Limb (tissue), 2 donors: ENCODE data around the gene SIX6.
"Not testable (repeated sequence)": the region's sequence is repeated elsewhere in the genome, so short reads cannot be mapped to it uniquely, and the experiment has no call there.

Experiments
- DNase-seq, 2 donors: peaks; one replicate each; pipeline ENCODE4 v3.0.0-alpha.2; 2016; ENCODE audit errors: extremely low spot score in 2 of 2

Gene SIX6

DNA sequence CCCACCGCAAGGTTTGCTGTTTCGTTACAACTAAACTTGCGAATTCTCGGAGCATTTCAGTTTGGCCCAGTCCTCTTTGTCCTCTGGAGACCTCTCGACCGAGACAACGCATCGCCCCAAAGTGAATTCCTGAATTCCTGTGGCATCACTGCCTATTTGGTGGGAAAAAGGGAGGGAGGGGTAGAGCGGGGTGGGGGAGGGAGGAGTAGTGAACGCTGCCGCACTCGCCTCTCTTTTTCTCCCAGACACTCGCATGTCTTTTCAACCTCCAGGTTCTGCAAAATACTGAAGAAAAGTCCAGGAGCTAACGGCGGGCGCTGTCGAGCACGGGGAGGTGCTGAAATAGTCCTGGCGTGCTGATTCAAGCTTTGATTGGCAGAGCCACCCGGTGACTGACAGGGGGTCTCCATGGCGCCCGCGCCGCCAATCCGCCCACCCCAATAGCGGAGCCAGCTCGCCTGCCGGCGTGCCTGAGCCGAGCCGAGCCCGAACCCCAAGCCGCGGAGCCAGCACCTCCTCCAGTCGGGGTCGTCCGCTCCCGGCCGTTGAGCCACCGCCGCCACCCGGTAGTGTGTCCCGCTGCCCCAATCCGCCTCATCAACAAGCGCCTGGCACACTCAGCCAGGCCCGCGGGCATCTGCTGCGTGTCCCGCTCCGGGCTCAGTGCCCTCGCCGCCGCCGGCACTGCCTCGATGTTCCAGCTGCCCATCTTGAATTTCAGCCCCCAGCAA, at the start of gene SIX6:
Gene SIX6, plus strand, starts transcription at position 440 of the 731 bp plus-strand sequence. Its CDS starts 253 bp downstream, at position 693.
- DNase-seq = peak; percentile 32 to 79

DNA sequence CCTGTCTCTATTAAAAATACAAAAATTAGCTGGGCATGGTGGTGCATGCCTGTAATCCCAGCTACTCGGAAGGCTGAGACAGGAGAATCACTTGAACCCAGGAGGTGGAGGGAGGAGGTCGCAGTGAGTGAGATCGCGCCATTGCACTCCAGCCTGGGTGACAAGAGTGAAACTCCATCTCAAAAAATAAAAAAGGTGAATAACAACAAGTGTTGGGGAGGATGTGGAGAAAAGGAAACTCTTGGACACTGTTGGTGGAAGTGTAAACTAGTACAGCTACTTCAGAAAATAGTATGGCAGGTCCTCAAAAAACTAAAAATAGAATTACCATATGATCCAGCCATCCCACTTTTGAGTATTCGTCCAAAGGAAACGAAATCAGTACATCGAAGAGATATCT, 28.7 kb upstream of the SIX6 start:
- not testable (repeated sequence) for DNase-seq

DNA sequence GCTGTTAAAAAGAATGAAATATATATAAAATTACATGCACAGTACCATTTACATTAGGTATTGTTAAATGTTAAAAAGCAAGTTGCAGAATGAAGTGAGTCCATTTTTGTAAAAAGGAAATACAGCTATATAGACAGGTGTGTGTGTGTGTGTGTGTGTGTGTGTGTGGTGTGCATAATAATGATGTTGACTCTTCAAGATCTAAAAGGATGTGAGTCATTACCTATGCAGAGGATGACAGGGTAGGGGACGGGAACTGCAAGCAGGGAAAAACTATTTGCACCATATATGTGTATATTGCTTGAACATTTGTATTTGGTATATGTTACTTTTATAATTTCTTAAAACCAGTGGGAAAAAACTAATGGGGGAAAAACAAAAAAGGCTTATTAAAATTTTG, 26.2 kb upstream of the SIX6 start:
- no peak for DNase-seq

DNA sequence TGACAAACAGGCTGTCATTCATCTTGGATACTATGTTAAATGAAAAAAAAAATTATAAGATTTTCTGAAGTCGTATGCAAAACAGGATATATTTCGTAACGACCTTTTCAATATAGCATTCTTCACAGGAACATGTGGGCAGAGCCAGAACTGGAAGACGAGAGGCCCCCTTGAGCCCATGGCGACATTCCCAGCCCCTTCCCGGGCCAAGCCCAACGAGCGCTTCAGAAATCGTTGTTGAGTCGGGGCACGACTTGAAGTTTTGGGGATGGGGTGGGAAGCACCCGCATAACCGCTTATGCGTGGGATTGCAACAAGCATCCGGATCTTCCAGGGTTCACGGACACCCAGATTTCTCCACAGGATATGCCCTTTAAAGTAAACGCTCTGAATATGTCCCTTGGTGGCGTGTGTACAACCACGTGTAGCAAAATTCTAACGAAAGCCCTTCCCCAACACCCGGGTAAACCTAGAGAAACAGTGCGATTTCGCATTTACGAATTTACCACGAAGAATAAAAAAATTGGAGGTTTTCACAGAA, 23.8 kb upstream of the SIX6 start:
- peak in 1 of 2 donors; percentile 39 for DNase-seq

DNA sequence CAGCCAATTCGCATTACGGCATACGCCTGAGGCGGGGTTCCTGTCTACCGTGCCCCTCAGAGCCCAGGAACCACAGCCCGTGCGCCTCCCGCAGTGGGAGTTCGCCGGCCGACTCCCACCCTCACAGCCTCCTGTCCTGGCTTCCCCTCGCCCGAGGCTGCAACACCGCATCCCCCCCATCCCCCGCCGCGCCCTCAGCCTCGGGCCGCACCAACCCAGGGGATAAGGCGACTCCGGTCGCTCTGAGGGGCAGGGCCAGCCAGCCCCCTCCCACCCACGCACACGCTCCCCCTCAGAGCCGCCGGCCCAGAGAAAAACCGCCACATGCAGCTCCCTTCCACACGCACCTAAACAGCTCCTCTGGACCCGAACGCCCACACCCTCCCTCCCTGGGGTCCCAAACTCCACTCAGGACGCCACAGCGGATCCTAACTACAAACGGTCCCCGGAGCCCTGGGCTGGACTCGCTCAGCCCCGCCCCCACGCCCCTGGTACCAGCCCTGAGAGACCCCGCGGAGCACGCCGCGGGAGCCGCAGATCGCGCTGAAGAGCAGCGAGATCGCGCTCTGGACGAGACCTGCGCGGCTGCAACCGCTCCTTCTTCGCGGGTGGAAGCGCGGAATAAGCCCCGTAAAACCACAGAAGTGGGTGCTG, 23.2 kb upstream of the SIX6 start, which contains the start of gene C14orf39:
Gene C14orf39, minus strand, starts transcription at position 466 of the 654 bp plus-strand sequence. CDS start 985 bp downstream, outside the sequence.
- DNase-seq = peak; percentile 69 to 91

DNA sequence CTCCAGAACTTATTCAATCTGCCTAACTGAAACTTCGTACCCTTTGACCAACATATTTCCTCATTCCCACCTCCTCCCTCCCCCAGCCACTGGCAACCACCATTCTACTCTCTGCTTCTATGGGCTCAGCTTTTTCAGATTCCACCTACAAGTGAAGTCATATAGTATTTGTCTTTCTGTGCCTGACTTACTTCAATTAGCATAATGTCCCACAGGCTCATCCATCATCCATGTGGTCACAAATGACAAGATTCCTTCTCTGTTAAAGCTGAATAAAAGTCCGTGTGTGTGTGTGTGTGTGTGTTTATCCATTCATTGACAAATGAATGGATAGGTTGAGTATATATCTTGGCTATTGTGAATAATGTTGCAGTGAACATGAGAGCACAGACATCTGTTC, 21.7 kb upstream of the SIX6 start:
- DNase-seq = no peak

DNA sequence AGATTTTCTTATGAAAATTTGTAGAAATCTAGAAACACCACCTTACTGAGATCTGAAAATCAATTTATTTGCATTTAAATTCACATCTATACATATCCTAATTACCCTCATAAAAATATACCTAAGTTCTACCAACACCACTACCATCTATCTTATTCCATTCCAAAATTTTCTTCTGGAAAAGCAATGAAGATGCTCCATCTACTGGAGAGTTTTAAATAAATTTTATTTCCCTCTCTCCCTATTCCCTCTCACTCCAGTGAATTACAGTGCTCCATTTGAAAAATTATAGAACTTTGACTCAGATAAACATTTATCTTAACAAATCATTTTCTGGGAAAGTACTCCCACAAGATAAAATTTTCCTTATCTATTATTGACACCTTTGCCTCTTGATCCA, 20.8 kb upstream of the SIX6 start:
- peak in 1 of 2 donors; percentile 28 for DNase-seq

DNA sequence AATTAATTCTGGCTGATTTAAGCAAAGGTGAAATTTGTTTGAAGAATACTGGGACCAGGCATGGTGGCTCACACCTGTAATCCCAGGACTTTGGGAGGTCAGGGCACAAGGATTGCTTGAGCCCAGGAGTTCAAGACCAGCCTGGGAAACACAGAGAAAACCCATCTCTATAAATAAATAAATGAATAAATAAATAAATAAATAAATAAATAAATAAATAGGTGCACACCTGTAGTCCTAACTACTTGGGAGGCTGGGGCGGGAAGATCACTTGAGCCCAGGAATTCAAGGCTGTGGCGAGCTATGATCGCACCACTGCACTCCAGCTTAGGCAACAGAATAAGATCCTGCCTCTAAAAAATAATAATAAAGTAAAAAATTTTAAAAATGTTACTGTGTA, 18.7 kb upstream of the SIX6 start:
- no peak for DNase-seq

DNA sequence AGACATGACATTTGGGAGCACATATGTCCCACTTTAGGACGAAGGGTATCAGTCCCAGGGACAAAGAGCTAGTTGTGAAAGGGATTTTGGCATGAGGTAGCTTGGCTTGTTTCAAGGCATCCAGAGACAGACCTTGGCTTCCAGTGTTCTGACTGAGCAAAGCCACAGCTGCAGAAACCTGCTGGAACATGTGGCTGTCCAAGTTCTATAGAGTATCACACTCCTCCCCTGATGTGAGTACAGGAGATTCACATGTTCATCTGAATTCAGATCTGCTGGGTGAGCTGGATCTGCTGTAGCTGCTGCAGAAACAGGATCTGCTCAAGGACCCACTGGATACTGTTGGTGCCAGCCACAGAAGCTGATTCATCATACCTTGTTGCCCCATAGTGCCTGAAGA, 13.0 kb upstream of the SIX6 start:
- DNase-seq = no peak

DNA sequence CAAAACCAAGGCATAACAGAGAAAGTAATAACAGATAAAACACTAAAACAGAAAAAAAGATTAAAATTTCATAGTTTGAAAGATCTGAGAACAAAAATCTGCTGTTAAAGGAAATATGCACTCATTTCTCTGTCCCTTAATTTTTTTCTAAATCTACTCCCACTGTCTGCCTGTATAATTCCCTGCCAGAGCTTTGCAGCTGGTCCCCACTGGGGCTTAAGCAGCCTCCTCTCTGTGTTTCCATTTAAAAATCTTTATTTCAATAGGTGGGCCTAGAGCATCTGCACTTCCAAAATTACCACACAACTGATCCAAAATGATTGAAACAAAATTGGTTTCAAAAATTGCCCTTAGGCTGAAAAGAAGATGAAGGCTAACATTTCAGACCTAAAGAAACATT, 6.4 kb upstream of the SIX6 start:
- no peak for DNase-seq

DNA sequence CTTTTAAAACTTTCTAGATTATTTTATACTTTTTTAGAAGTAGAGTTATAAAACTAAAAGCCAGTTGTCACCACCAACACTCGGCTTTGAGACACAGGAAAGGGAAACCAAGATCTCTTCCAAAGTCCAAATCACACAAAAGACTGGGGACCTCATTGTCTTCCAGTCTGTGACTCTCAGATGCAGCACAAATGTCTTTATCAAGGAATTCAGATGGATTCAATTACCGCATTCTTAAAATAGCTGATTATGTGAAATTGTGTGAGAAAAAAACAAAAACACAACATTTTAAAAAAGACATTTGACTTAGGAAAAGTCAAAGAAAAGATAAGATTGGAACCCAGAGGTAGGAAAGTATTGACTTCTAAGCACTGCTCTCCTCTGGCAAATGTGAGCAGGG, 3.5 kb upstream of the SIX6 start:
- DNase-seq = no peak

DNA sequence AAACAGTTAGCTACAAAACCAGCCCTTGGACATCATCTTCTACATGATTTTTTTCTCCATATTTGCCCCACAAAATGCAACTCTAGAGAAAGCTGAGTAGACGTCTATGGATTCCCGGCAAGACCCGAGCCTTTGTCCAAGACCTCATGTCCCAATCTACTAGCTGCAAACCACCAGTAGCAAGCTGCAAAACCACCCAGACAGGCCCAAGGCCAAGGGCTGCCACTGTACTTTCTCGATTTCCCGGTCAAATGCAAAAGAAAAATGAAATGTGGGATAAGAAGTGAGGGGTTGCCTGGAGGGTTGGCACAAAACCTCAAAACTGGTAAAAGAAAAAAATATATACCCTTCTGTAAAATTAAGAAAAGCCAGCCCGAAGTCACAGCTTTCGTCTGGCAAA, 2.9 kb upstream of the SIX6 start:
- peak in 1 of 2 donors; percentile 31 for DNase-seq

DNA sequence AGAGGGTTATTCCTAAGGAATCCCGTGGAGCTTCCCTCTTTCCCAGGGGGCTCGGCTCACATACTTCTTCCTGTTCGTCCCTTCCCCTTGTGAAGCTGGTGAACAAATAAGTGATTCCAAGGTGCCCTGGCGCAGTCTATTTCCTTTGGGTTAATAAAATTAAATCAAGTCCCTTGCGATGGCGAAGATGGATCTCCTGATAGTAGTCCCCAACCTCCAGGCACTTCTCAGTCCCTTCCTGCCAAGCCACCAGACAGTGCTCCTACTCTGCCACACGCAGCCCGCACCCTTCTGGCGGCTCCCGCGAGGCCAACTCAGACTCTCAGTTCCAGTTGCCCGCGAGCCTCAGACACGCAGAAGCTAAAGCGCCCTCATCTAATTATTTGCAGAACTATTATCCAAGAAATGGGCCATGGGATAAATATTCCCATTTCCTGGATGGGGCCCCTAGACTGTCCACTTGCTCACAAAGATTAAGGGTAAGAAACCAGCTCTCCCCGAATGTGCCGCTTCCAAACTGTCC, 2.4 kb upstream of the SIX6 start:
- DNase-seq = no peak

DNA sequence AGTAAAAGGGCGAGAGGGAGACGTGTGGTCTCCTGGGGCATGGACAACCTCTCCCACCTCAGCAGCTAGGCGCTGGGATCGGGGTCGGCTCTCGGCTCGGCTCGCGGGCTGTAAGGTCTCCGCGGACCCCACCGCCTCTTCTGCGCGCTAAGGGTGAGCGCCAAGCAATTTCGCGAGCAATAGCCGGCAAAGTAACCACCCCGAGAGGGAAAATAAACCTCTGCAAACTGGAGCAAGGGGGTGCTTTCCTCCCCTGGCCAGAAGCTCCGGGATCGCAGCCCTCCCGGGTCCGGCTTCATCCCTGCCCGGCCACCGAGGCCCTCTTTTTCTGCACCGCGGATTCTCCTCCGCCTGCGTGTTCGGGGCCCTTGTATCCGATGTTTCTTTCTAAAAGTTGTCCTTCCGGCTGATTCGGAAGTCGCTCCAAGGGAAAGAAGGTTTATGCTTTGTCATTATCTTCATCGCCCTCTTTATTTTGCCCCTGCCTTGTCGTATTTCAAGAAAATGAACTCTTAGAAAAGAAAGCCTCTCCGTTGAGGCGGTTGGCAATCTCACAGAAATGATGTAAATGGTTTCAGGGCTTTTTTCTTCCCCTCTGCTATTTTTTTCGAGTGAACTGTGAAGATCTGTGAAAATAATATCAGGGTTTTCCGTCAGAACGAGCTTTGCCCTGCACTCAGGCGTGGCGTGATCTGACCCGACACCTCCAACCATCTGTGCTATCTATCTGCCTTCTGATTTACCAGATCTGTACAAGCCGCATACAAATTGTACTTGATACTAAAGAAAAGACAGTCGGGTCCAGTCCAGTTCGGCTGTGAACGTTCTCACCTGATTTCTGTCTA, 1.7 kb upstream of the SIX6 start:
- DNase-seq = peak in 1 of 2 donors; percentile 45

DNA sequence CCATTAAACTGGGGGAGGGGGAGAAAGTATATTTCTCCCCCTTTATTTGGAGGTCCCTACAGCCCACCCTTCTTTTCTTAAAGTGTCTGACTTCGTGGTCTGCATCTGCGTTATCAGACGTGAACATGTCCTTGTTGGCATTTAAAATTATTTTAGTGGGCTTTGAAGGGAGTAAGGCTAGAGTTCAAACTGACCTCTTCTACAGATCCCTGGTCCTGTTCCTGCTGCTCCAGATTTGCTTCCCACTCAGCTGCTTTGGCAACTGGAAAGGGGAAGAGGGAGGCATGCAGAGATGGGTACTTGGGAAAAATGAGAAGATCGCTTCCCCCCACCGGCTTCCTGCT, 611 bp upstream of the SIX6 start:
- DNase-seq = no peak

DNA sequence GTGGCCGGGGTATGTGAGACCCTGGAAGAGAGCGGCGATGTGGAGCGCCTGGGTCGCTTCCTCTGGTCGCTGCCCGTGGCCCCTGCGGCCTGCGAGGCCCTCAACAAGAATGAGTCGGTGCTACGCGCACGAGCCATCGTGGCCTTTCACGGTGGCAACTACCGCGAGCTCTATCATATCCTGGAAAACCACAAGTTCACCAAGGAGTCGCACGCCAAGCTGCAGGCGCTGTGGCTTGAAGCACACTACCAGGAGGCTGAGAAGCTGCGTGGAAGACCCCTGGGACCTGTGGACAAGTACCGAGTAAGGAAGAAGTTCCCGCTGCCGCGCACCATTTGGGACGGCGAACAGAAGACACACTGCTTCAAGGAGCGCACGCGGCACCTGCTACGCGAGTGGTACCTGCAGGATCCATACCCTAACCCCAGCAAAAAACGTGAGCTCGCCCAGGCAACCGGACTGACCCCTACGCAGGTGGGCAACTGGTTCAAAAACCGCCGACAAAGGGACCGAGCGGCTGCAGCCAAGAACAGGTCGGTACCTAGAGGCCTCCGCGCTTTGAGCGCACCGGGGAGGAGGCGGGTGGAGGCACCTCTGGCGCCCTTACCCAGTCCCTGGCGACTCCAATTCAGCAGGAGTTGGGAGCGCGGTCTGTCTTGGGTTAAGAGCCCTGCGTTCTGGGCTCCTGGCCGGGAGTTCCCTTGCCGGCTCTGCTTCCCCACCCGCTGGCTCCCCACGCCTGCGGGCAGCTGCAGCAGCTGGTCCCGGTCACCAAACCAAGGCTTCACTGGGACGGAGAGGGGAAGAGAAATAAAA, 700 bp downstream of the SIX6 start:
- peak in 1 of 2 donors; percentile 51 for DNase-seq

DNA sequence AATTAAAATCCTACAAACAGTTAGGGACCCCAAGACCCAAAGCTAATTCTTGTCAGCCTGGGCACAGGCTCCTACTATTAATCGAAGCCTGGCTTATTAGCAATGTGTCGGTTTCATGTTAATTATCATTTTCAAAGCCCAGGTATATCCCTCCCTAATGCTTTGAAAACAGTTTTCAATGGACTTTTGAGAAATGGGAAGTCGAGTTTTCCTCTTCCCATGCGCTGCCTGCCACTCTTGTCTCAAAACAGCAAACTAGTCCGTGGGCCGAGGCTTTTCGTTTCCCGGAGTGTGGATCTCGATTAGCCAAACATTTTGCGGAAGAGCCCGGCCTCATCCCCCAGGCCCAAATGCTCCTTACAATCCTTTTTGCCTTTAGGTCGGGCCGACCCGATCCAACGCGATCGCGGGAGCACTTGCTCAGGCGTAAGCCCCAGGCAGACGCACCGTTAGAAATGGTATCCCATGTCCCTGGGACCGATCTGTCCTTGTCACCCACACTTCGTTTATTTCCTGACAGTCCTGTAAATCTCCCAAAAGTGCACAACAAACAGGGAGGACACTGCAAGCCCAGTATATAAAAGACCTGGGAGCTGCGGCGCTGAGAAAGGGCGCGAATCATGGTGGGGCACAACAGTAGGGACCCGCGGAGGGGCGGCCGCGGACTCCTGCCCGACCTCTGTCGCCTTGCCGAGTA, 1.5 kb downstream of the SIX6 start:
- DNase-seq = peak in 1 of 2 donors; percentile 52

DNA sequence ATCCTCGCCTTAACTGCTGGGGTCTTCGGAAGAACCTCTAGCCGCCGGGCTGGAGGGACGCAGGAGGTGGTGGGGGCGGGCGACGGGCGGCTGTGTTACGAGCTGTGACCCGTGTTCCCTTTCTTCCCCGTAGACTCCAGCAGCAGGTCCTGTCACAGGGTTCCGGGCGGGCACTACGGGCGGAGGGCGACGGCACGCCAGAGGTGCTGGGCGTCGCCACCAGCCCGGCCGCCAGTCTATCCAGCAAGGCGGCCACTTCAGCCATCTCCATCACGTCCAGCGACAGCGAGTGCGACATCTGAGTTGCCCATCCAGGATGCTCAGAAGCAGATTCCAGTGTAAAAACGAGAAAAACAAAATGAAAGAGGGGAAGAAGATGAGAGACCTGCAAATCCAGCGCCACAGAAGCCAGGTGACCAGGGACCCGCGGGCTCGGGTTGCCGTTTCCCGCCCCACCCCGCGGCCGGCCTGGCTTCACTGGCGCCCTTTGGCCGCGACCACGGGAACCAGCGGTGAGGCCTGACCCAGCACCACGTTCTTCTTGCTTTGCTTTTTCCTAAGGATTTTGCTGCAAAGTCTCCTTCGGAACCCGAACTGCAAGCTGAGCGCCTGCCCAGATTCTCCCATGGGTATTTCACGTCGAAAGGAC, 2.1 kb downstream of the SIX6 start:
- DNase-seq = peak in 1 of 2 donors; percentile 46

DNA sequence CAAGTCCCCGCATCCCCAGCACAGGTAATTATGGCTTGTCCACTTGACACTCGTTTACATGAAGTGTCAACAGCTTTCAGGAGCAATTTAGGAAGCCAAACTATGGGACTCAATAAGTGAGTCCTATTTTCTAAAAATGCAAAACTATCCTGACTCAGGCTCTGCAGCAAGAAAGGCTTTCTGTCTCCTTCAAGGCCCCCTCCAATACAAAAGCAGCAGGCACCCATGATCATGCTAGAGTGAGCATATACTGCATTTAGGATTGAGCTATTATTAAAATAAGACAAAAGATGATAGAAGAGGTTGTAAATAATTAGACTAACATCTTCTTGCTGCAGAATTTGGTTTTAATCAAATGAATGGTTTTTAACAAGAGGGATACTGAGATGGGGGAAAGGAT, 3.2 kb downstream of the SIX6 start:
- DNase-seq = no peak
